Right kidney (tissue), 1 donor: Measurements from ENCODE around the gene OR7C1.
"Not testable (repeated sequence)": the region's sequence is repeated elsewhere in the genome, so short reads cannot be mapped to it uniquely, and the experiment has no call there.

Source experiments
- DNase-seq: peaks from one replicate; pipeline ENCODE4 v3.0.0-alpha.2; 2016

OR7C1 gene

GRCh38 chr19:14784730-14785101 lies 50.3 kb downstream of the OR7C1 start:
- not testable (repeated sequence) for DNase-seq

- DNase-seq = not testable (repeated sequence)
Measured at GRCh38 chr19:14783410-14783998, 51.5 kb downstream of the OR7C1 start.

- no peak for DNase-seq
Measured at GRCh38 chr19:14782626-14783409, 52.2 kb downstream of the OR7C1 start.

- DNase-seq = not testable (repeated sequence)
Measured at GRCh38 chr19:14781713-14782536, 53.1 kb downstream of the OR7C1 start.

- DNase-seq = not testable (repeated sequence)
Measured at GRCh38 chr19:14780622-14781225, 54.3 kb downstream of the OR7C1 start.

GRCh38 chr19:14779151-14779550 lies 55.8 kb downstream of the OR7C1 start:
- no peak for DNase-seq

GRCh38 chr19:14778110-14778845 lies 56.7 kb downstream of the OR7C1 start, which contains the start of gene ADGRE2:
Gene ADGRE2 (minus strand): TSS chr19:14778560. CDS start chr19:14776756, 1,804 bp downstream.
- not testable (repeated sequence) for DNase-seq

- DNase-seq = not testable (repeated sequence)
Measured at GRCh38 chr19:14777645-14778044, 57.3 kb downstream of the OR7C1 start.

- no peak for DNase-seq
Measured at GRCh38 chr19:14775869-14776586, 59.0 kb downstream of the OR7C1 start.

GRCh38 chr19:14775326-14775725 lies 59.7 kb downstream of the OR7C1 start:
- DNase-seq = not testable (repeated sequence)

- no peak for DNase-seq
Measured at GRCh38 chr19:14774373-14774772, 60.6 kb downstream of the OR7C1 start.

- DNase-seq = not testable (repeated sequence)
Measured at GRCh38 chr19:14773722-14774121, 61.3 kb downstream of the OR7C1 start.

GRCh38 chr19:14772995-14773394 lies 62.0 kb downstream of the OR7C1 start:
- no peak for DNase-seq

- no peak for DNase-seq
Measured at GRCh38 chr19:14772467-14772866, 62.5 kb downstream of the OR7C1 start.

GRCh38 chr19:14770944-14771839 lies 63.8 kb downstream of the OR7C1 start:
- no peak for DNase-seq

- DNase-seq = no peak
Measured at GRCh38 chr19:14770136-14770535, 64.8 kb downstream of the OR7C1 start.

- DNase-seq = no peak
Measured at GRCh38 chr19:14769201-14769600, 65.8 kb downstream of the OR7C1 start.

- DNase-seq = no peak
Measured at GRCh38 chr19:14768001-14768400, 67.0 kb downstream of the OR7C1 start.

GRCh38 chr19:14767466-14767971 lies 67.5 kb downstream of the OR7C1 start:
- no peak for DNase-seq

- not testable (repeated sequence) for DNase-seq
Measured at GRCh38 chr19:14765841-14766240, 69.1 kb downstream of the OR7C1 start.
